ENCODE data around the gene IGFBP7.
"Not testable (repeated sequence)": the region's sequence is repeated elsewhere in the genome, so short reads cannot be mapped to it uniquely, and the experiment has no call there.

Gene IGFBP7

DNA sequence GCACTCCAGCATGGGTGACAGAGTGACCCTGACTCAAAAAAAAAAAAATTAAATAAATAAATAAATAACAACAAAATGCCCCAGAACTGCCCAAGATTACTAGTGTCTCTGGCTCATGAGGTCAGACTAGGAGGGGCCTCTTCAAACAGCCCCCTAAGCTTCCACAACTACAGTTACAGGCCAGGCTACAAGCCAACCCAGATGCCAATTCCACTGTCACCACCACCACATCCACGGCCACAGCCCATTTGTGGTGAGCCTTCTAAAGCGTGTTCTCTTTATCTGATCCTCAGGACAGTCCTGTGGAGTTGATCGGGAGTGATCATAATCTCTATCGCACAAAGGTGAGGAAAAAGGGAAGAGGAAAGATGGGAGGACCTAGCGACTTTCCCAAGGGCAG, 36.6 kb downstream of the IGFBP7 start:
- no peak for DNase-seq (ENCODE audit: low spot score)

DNA sequence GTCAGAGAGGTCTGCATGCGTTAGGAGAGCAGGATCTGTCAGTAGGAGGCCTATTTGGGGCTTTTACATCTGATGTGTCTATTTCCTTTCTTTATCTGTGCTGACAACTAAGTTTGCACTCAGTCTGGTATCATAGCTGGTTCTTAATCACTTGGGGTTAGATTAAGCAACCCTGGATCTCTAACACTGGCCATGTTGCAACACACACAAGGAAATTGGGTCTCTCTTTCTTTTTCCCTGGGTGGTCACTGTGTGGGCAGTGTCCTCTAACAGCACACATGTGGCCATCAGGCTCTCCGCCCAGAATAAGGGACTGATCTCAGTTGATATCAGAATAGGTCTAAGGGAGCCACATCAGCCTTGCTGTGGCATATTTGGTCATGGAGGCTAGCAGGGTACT, 38.9 kb downstream of the IGFBP7 start:
- DNase-seq (ENCODE audit: low spot score): no peak

DNA sequence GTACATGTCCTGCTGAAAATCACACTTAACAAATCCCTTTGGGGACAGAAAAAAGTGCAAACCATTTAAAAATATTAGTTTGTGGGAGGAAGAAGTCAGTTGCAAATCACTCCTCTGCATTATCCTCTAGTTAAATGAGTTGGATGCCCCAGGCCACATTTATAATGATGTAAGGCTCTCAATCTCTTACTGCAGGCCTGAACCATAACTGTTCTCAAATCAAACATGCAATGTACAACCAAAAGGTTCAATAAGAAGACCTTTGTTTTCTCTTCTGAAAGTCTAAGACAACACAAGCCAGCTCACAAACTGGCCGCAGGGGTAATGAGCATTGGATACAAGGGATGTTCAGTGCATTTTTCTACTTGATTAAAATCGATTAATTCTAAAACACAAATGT, 39.7 kb downstream of the IGFBP7 start:
- DNase-seq (ENCODE audit: low spot score): no peak

DNA sequence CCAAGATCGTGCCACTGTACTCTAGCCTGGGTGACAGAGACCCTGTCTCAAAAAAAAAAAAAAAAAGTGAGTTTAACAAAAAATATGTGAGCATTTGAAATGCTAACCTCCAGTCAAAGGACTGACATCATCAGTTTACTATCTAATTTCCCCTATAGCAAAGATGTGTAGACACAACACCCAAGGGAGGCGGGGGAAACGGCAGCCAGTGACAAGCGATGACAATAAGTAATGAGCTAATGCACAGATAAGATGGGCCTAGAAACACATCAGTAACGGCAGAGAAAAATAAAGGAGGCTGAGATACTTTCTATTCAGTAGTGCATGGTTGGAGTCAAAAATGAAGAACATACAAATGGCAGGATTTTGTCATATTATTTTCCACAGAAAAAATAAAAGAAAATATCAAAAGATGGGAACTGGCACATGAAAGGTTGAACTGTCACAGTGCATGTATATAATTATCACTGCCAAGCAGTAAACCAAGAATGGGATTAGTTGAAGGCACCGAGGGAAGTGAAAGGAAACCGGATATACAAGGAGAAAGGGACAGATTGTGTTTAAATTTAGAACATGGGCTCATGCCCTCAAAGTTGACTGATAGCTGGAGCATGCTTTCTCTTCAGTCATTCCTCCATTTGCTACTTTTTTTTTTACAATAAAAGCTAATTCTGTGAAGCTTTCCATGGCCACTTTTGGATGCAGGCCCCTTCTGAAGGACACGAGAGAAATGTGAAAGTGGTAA, 41.8 kb downstream of the IGFBP7 start:
- DNase-seq (ENCODE audit: low spot score): no peak

DNA sequence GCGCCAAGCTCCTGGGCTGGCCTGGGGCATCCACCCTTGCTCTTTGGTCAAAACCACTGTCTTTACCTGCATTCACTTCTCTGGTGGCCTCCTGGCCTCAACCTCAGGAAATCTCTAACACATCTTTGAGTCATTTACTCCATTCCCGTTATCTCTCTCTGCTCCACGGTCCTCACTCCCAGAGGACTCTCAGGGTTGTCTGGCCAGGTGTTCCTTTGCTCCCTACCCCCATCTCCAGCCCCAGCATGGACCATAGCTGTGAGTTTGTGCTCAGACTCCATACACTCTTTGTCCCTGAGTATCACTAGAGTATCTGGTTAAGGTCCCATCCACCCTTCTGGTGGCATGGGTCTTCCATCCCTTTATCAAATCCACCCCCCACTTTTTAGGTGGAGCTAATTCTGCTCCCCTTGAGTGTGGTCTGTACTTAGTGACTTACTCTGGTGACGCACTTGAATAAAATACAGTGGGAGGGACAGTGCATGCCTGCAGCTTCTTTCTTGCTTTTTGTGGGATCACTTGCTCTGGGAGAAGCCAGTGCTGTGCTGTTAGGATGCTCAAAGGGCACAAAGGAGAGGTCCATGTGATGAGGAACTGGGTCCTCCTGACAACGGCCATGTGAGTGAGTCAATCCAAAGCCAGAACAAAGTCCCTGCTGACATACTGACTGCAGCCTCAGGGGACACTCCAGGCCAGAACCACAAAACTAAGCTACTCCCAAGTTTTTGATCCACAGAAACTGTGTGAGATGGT, 44.3 kb downstream of the IGFBP7 start:
- DNase-seq (ENCODE audit: low spot score): no peak

DNA sequence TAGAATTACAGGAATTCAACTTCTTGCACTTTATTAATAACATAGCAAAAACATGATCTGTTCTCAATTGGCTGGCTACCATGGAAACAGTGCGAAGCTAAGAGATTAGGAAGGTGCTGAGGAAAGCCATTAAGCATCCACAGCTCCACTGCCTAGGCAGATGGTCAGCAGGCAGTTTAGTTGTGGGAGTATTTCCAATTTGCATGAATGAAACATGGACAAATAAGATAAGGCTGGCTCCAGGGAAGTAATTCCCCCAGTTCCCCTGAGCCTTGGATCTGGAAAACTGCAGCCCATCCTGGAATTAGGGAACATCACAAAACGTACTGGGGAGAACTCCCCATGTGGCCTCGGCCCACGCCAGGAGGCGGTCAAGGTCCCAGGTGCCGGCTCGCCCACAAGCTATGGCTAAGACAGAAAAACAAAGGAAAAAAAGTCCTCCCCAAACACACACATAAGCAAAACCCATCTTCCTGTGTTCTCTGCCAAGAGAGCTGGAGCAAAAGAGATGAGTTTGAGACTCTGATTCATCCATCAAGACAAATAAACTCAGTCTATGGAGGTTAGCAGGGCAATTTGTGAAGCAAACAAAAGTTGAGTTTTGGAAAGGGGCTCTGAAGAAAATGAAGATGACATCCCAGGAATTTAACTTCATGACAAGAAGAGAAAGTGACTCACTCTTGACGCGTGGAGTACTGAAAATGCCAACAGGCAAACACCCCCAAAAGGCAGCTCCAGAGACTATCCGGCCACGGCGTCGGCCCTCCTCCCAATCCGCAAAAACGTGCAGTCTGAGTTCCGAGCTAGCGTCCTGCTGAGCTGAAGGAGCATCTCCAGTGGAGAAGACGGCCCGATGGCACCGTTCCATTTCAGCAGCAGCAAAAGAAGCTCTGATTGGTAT, 45.1 kb downstream of the IGFBP7 start:
- peak; percentile 64 for DNase-seq (ENCODE audit: low spot score)

DNA sequence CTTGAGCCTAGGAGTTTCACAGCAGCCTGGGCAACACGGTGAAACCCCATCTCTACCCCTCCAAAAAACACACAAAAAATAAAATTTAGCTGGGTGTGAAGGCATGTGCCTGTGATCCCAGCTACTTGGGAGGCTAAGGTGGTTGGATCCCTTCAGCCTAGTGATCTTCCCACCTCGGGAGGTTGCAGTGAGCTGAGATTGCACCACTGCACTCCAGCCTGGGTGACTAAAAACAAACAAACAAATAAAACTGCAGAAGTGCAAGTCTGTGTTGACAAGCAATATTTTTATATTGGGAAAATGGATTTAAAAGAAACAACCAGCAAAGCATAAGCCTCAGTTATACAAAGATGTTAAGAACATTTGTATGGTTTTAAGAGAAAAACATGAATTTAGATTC, 46.1 kb downstream of the IGFBP7 start:
- DNase-seq (ENCODE audit: low spot score): no peak

DNA sequence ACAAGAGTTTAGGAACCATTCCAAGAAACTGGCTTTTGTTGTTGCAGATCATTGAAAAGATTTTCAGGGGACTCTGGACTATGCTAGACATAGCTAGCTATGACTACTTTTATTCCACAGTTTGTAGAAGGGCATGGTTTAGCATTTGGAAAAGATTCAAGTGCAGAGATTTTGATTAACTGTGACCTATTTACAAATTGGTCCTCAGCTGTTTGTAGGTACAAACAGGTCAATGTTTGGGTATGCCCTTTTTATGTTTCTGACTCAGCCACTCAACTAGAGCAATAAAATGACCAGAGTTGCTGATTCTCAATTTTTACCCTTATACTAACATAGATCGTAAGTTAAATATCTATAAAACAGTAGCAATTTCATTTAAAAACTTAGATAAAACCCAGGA, 46.7 kb downstream of the IGFBP7 start:
- DNase-seq (ENCODE audit: low spot score): no peak

DNA sequence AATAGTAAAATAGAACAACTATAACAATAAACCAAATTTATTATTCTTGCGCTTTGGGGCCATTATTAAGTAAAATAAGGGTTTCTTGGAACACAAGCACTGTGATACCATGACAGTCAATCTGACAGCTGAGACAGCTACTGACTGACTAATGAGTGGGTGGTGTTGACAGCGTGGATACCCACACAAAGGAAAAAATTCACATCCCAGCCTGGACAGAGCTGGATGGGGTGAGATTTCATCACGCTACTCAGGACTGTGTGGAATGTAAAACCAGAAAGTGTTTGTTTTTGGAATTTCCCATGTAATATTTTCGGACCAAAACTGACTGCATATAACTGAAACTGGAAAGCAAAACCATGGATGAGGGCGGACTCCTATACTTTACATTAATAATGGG, 48.8 kb downstream of the IGFBP7 start:
- DNase-seq (ENCODE audit: low spot score): peak; percentile 63

DNA sequence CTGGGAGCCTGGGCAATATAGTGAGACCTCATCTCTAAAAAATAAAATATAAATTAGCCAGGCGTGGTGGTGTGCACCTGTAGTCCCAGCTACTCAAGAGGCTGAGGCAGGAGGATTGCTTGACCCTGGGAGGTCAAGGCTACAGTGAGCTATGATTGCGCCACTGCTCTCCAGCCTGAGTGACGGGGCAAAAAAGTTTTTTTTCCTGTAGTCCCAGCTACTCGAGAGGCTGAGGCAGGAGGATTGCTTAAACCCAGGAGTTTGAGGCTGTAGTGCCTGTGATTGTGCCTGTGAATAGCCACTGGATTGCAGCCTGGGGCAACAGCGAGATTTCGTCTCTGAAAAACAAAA, 49.5 kb downstream of the IGFBP7 start:
- DNase-seq (ENCODE audit: low spot score): not testable (repeated sequence)

DNA sequence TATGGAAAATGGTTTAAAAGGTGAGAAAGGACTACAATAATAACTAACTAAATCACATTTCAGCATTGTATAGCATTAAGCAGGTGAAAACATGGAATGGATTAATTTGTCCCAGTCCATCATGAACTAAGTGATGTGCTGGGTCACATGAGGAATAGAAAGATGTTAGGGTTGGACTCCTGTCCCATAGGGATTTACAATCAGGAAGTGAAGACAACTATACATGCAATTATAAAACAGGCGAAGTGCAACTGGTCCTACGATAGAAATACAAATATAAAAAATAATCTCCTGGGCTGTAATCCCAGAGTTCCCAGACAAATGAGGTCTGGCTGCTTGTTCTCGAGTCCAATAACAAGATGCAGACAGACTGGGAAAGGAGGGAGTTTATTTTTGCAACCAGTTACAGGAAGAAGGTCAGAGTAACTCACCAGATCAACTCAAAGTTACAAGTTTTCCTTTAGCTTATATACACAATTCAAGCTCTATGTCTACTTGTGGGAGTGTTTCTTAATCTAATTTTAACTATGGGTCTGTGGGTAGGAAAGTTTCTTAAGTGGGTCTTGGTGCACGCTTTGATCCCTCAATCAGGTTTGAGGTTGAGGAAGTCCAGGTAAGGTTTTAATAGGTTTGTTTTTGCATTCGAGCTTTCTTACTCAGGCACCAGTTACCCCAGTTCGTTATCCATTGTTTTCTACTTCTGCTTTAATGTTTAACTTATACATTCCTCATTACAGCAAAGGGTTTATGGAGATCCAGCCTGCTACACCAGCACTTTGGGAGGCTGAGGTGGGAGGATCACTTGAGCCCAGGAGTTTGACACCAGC, 50.1 kb downstream of the IGFBP7 start:
- peak; percentile 67 for DNase-seq (ENCODE audit: low spot score)

DNA sequence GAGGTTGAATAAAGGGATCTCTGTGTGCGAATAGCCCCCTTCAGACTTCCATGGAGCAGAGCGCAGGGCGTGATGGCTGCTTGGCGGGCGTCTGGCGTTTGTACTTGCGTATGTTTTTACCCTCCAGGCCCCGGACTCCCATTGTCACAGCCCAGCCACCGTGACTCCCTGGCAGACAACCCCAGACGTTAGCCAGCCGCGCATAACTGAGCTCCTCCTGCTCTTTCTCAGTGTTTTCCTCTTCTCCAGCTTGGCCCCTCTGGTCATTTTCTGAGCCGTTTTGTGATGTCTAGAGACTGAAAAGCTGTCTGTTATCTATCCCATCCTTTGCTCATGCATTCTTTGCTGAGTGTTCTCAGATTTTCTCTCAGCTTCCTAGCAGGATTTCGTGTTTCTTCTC, 54.3 kb downstream of the IGFBP7 start:
- no peak for DNase-seq (ENCODE audit: low spot score)

DNA sequence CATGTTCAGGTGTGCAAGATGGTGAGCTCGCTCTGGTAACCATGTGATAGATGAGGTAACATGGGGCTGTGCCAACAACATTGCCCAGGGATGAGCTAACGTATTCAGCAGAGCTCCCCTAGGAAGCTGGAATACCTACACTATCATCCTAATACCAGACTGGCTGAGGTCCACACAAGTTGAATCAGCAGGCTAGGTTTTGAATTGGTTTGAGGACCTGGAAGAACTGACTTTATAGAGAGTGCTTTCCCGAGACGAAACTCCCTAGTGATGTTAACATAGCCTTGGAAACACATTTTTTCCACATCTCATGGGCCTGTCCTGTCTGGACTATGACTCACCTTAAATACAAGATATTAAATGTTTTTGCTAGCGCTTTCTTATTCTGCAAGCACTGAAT, 56.7 kb downstream of the IGFBP7 start:
- peak; percentile 99 for DNase-seq (ENCODE audit: low spot score)

DNA sequence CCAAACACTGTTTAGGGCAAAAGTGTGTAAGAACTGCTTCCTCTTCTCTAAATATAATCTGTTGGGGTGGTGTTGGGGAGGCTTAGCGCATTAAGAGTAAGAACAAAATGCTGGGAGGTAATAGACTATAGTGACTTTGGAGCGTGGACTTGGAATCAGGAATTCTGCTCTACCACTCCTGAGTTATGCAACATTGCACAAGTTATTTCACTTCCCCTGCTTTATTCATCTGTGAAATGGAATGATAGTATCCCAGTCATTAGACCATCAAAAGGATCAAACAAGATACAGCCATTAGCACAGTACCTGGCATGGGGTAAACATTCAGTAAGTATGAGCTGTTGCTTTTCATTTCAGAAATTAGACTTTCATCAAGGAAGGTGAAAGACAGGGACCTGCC, 58.7 kb downstream of the IGFBP7 start:
- peak; percentile 87 for DNase-seq (ENCODE audit: low spot score)

DNA sequence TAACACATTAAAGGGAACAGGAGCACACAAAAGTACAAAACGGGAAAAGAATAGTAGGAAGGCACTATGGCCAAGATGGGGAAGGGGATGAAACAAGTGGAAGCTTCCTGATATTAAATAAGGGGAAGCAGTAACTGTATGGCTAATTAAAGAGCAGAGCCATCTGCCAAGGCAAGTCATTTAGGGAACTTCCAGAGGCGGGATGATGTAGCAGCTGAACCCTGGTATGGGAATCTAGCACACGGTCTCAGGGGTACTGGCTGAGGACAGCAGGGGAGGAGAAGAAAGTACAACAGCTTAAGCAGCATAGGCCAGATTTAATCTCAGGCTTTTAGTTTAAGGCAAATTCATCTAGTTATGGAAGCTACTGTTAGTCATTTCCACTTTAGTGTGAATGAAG, 59.1 kb downstream of the IGFBP7 start:
- no peak for DNase-seq (ENCODE audit: low spot score)

DNA sequence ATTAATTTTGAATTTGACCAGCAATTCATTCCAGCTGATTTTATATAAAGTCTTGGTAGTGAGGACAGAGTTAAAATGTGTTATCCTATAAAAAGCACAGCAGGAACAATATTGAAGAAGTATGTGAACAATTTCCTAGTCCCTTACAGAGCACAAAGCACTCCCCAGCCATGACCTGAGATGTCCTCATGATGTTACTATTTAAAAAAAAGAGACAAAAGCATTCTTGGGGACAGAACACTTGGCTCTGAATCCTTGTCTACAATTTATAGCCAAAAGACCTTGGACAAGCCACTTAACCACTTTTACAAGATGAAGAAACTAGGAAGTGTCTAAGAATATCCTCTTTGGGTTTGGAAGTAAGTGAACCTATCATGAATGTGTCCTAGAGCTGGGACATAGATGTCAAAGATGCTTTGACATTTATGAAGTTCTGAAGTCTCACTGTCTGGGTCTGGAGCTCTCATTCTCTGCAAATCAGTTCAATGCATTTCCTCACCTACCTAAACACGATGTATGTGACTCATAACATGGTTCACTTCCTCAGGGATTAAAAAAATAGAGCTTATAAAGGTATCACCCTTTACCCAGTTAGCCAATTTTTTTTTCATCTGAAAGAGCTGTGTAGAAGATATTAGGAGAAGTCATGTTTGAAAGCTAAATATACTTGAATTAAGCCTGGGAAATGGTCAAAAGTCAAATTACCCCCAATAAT, 61.4 kb downstream of the IGFBP7 start:
- DNase-seq (ENCODE audit: low spot score): peak; percentile 69

DNA sequence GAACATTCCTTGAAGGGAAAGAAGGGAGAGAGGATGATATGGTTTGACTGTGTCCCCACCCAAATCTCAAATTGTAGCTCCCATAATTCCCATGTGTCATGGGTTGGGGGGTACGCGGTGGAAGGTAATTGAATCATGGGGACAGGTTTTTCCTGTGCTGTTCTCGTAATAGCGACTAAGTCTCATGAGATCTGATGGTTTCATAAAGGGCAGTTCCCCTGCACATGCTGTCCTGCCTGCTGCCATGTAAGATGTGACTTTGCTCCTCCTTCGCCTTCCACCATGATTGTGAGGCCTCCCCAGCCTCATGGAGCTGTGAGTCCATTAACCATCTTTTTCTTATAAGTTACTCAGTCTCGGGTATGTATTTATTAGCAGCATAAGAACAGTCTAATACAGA, 63.1 kb downstream of the IGFBP7 start:
- DNase-seq (ENCODE audit: low spot score): not testable (repeated sequence)

DNA sequence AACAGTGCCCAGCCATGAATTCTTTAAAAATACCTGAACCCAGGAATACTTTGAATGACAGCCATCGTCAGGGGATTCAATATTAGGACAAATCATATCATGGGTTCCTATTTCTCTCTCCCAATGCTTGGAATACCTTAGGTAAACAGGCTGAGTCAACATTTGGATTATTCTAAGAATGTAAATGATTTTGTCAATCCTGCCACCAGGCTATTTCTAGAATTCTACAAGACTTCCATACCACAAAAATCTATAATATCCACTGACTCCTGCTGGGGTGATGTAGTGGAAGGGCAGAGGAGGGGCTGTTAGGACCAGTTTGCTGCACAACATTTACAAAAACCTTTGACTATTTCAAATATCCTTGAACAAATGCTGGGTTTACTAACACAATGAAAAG, 65.2 kb downstream of the IGFBP7 start:
- peak; percentile 49 for DNase-seq (ENCODE audit: low spot score)

DNA sequence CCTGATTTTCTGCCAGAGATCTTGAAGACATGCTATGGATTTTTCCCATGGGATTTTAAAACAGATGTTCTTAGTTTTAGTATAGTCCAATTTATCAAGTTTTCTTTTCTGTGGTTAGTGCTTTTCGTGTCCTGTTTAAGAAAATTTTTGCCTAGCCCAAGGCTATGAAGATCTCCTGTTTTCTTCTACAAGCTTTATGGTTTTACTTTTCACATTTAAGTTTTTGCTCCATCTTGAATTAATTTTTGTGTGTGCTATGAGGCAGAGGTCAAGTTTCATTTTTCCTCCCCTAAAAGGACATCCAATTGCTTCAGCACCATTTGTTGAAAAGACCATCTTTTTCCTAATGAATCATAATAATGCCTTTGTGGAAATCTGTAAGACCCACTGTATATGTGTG, 65.9 kb downstream of the IGFBP7 start:
- no peak for DNase-seq (ENCODE audit: low spot score)

DNA sequence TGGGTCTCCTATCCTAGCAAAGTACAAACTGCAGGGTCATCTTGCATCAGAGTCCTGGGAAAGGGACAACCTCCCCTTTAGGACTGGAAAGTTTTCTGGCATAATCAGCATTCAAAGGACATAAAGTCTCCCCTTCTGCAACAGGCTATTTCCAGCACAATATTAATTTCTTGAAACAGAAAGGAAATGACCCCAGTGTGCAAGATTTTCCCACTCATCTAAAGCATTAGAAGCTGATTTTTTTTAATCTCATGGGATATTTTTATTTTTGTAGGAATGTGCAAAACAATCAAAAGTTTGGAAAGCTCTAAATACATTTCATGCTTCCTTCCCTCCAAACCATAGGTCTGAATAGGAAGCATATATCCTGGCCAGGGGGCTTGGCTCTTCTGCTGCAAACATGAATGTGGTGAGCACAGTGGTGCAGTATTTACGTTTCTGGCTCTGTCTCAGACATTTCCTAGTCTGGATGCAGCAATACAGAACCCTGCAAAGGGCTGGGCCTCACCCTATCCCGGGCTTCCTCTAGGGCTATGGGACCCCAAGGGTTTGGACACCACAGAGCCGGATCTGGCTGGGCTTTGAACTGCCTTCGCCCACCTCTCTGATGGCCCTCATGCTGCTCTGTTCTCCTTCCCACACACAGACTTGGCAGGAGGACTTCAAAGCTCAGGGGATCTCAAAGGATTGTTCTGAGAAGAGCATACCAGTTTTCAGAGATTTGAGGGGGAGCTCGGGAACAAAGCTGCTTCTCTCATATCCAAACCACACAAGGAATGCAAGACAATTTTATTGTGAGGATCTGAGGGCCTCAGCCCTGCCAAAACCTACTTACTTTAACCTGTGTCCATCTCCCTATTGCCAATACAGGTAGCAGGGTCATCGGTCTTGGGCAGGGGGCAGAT, 66.6 kb downstream of the IGFBP7 start:
- DNase-seq (ENCODE audit: low spot score): no peak
